ENCODE measurements around the gene SHC2. TPM values are rescaled to one million over a fixed set of nuclear protein-coding genes. Genes with fewer than 3 reads are reported as not detected.

Gene SHC2
- total and polyA plus RNA-seq, 2 donors (not counting 3 experiments of a cell fraction or from before 2014, with no cell fraction given) = 7.5 to 11.8 TPM

GRCh38 chr19:384799-385169, 76.0 kb downstream of the SHC2 start:
- POLR2A ChIA-PET = no interaction called here
- Histone ChIP-seq H3K79me2 (ENCODE audit: control insufficient read depth, insufficient read depth, low read length) (no peaks in the 10 kb centered on the region), H3K4me3 (replicated peaks in 1 of 3; ENCODE audit: insufficient read depth in 1 of 3, low read depth in 1 of 3, low read length in 3 of 3) (no peak overlapping the region), H3K9me3 (replicated peaks; ENCODE audit: control insufficient read depth, insufficient read depth, low read length) (no peaks in the 10 kb centered on the region), H3K4me2 (ENCODE audit: insufficient read depth, low read length) (no peak overlapping the region), H4K20me1 (replicated peaks; ENCODE audit: control insufficient read depth, extremely low read depth, insufficient read depth, low read length) (no peaks in the 10 kb centered on the region), H3K9ac (replicated peaks; ENCODE audit: extremely low read depth, insufficient read depth, low read length) (no peak overlapping the region), H3K27ac (ENCODE audit: insufficient read depth, low read depth, low read length) (no peak overlapping the region), H3K4me1 (ENCODE audit: control insufficient read depth, extremely low read depth, insufficient read depth, low read length) (no peaks in the 10 kb centered on the region), H3K27me3 (ENCODE audit: control insufficient read depth in 2 of 2, insufficient read depth in 2 of 2, low read length in 2 of 2) (peaks cover 2 to 15% of the 10 kb centered on the region in 2 experiments), H2AFZ (ENCODE audit: low read depth, low read length) (no peak overlapping the region), H3K36me3 (ENCODE audit: control insufficient read depth in 2 of 2, extremely low read depth in 1 of 2, insufficient read depth in 2 of 2, low read length in 2 of 2) (no peaks in the 10 kb centered on the region), H3K9me1 (replicated peaks; ENCODE audit: control insufficient read depth, extremely low read depth, insufficient read depth, low read length) (no peaks in the 10 kb centered on the region)
- BruUV-seq (replicated peaks) = no TSS peak
- DNase-seq (ENCODE audit: low read depth, low spot score) (no peak), FAIRE-seq (no peak)
- TF ChIP-seq POLR2AphosphoS5 (IDR thresholded peaks at IDR 0.05; ENCODE audit: insufficient read depth, low read depth, low read length) (no peak), MYC (IDR thresholded peaks at IDR 0.05; ENCODE audit: low read depth, low read length) (no peak), MAX (IDR thresholded peaks at IDR 0.05; ENCODE audit: insufficient read depth, insufficient read length) (no peak)
- dilution Hi-C loops (cut with MboI; ENCODE audit: extremely low pct_ligation_motif_present, low sequenced_read_pairs) (no loop called here), intact Hi-C loops (cut with micrococcal nuclease) (loop anchor here (1.0 to 10.0 kb wide), 2 partner anchors 100 to 122 kb away; no protein-coding TSS in a partner anchor)
- CTCF ChIA-PET = interaction anchor here (0.9 to 2.2 kb wide), 3 partner anchors 93 to 126 kb away, joined by 3 to 20 read pairs (median 12); partner anchors contain the start of gene TPGS1

GRCh38 chr19:383922-384798, 76.7 kb downstream of the SHC2 start:
- no TSS peak for BruUV-seq (replicated peaks)
- dilution Hi-C loops (cut with MboI; ENCODE audit: extremely low pct_ligation_motif_present, low sequenced_read_pairs) = no loop called here
- Histone ChIP-seq H3K79me2 (ENCODE audit: control insufficient read depth, insufficient read depth, low read length) (no peaks in the 10 kb centered on the region), H3K36me3 (ENCODE audit: control insufficient read depth in 2 of 2, extremely low read depth in 1 of 2, insufficient read depth in 2 of 2, low read length in 2 of 2) (no peaks in the 10 kb centered on the region), H3K9ac (replicated peaks; ENCODE audit: extremely low read depth, insufficient read depth, low read length) (no peak overlapping the region), H3K9me1 (replicated peaks; ENCODE audit: control insufficient read depth, extremely low read depth, insufficient read depth, low read length) (no peaks in the 10 kb centered on the region), H3K27me3 (ENCODE audit: control insufficient read depth in 2 of 2, insufficient read depth in 2 of 2, low read length in 2 of 2) (peaks cover 2 to 15% of the 10 kb centered on the region in 2 experiments), H3K4me2 (ENCODE audit: insufficient read depth, low read length) (no peak overlapping the region), H2AFZ (ENCODE audit: low read depth, low read length) (no peak overlapping the region), H4K20me1 (replicated peaks; ENCODE audit: control insufficient read depth, extremely low read depth, insufficient read depth, low read length) (no peaks in the 10 kb centered on the region), H3K4me1 (ENCODE audit: control insufficient read depth, extremely low read depth, insufficient read depth, low read length) (no peaks in the 10 kb centered on the region), H3K27ac (ENCODE audit: insufficient read depth, low read depth, low read length) (no peak overlapping the region), H3K9me3 (replicated peaks; ENCODE audit: control insufficient read depth, insufficient read depth, low read length) (no peaks in the 10 kb centered on the region), H3K4me3 (replicated peaks in 1 of 3; ENCODE audit: insufficient read depth in 1 of 3, low read depth in 1 of 3, low read length in 3 of 3) (no peak overlapping the region)
- CTCF ChIA-PET = interaction anchor here (0.9 to 2.2 kb wide), 5 partner anchors 86 to 126 kb away, joined by 3 to 20 read pairs (median 3); partner anchors contain the start of gene TPGS1
- DNase-seq (ENCODE audit: low read depth, low spot score) (peak; percentile 34), FAIRE-seq (peak; percentile 65)
- TF ChIP-seq MYC (IDR thresholded peaks at IDR 0.05; ENCODE audit: low read depth, low read length) = no peak
- TF ChIP-seq CTCF (IDR thresholded peaks at IDR 0.05; ENCODE audit: extremely low read depth in 1 of 2, insufficient read depth in 1 of 2, low read depth in 1 of 2, low read length in 2 of 2) = peak; percentile 37 to 69
- intact Hi-C loops (cut with micrococcal nuclease) = loop anchor here (1.0 to 10.0 kb wide), 2 partner anchors 101 to 122 kb away; no protein-coding TSS in a partner anchor
- POLR2A ChIA-PET = no interaction called here

Measured in endothelial cell of umbilical vein (primary cell).